ENCODE measurements around the gene SDHD.
"Not testable (repeated sequence)": the region's sequence is repeated elsewhere in the genome, so short reads cannot be mapped to it uniquely, and the experiment has no call there.

SDHD gene

GRCh38 chr11:112073941-112074811 lies 12.5 kb upstream of the SDHD start, which contains the start of the genes NKAPD1 and PIH1D2:
TSS of gene NKAPD1 (plus strand) at chr11:112074299. CDS start at chr11:112075575, 1,276 bp downstream.
TSS of gene PIH1D2 (minus strand) at chr11:112074017. CDS start at chr11:112073174, 843 bp downstream.
- peak; percentile 75 for DNase-seq
- Mint-ChIP-seq H3K27me3 (no peaks in the 10 kb centered on the region), H3K4me3 (peak within 1 kb of the TSS; percentile 96 to 98), H3K27ac (peak within 1 kb of the TSS; percentile 99), H3K9me3 (no peaks in the 10 kb centered on the region), H3K36me3 (peaks cover 15% of the 10 kb centered on the region in 2 donors), H3K4me1 (peaks cover 24% of the 10 kb centered on the region in 2 donors)
- ATAC-seq (replicated peaks) = peak; percentile 91 to 96

DNA sequence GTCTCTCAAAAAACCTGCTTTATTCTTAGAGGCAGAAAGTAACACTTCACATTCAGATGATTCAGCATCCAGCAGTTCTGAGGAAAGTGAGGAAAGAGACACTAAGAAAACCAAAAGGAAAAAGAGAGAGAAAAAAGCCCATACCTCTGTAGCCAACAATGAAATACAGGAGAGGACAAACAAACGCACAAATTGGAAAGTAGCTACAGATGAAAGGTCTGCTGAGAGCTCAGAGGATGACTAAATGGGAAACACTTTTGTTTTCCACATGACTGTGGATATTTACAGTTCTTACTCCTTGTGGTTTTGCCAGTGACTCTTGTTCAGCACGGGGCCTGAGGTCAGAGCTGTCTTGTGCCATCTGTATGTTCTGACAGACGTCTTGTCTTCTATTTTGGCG lies 3.9 kb upstream of the SDHD start:
- no peaks in the 10 kb centered on the region for H3K27me3 Mint-ChIP-seq
- no peaks in the 10 kb centered on the region for H3K9me3 Mint-ChIP-seq
- peaks cover 19 to 36% of the 10 kb centered on the region in 2 donors for H3K4me1 Mint-ChIP-seq
- H3K4me3 Mint-ChIP-seq = no peak overlapping the region
- ATAC-seq (replicated peaks) (no peak), DNase-seq (no peak)
- H3K36me3 Mint-ChIP-seq = peaks cover 36 to 64% of the 10 kb centered on the region in 2 donors
- no peak overlapping the region for H3K27ac Mint-ChIP-seq

- Mint-ChIP-seq H3K27me3 (no peaks in the 10 kb centered on the region), H3K27ac (peak overlapping the region; percentile 99), H3K36me3 (peaks cover 44 to 67% of the 10 kb centered on the region in 2 donors), H3K4me1 (peaks cover 33 to 56% of the 10 kb centered on the region in 2 donors), H3K9me3 (no peaks in the 10 kb centered on the region), H3K4me3 (peak overlapping the region; percentile 93 to 100)
- no peak for DNase-seq
- peak; percentile 58 to 65 for ATAC-seq (replicated peaks)
These were observed 751 bp upstream of the SDHD start for GRCh38 chr11:112085822-112086421.

- Mint-ChIP-seq H3K27ac (peak overlapping the region; percentile 99), H3K36me3 (peaks cover 51 to 74% of the 10 kb centered on the region in 2 donors)
- no peak for ATAC-seq (replicated peaks)
These were observed 539 bp downstream of the SDHD start for GRCh38 chr11:112087212-112087611.

GRCh38 chr11:112095302-112095701 lies 8.6 kb downstream of the SDHD start:
- H3K36me3 Mint-ChIP-seq = peaks cover 39 to 55% of the 10 kb centered on the region in 2 donors
- H3K27ac Mint-ChIP-seq, DNase-seq: not testable (repeated sequence)

More at GRCh38 chr11:112087212-112087611, 539 bp downstream of the SDHD start:
- H3K4me3 Mint-ChIP-seq = peak overlapping the region; percentile 93 to 100
- peaks cover 33 to 54% of the 10 kb centered on the region in 2 donors for H3K4me1 Mint-ChIP-seq
- DNase-seq = no peak
- H3K27me3 Mint-ChIP-seq = no peaks in the 10 kb centered on the region
- no peaks in the 10 kb centered on the region for H3K9me3 Mint-ChIP-seq

GRCh38 chr11:112096194-112096593 lies 9.5 kb downstream of the SDHD start:
- Mint-ChIP-seq H3K27me3 (no peaks in the 10 kb centered on the region), H3K4me3 (no peak overlapping the region), H3K4me1 (peaks cover 4 to 16% of the 10 kb centered on the region in 2 donors), H3K36me3 (peaks cover 33 to 51% of the 10 kb centered on the region in 2 donors), H3K9me3 (no peaks in the 10 kb centered on the region), H3K27ac (no peak overlapping the region)
- DNase-seq (no peak), ATAC-seq (replicated peaks) (no peak)

More at GRCh38 chr11:112095302-112095701, 8.6 kb downstream of the SDHD start:
- not testable (repeated sequence) for H3K4me1 Mint-ChIP-seq; H3K27me3 Mint-ChIP-seq; ATAC-seq (replicated peaks); H3K4me3 Mint-ChIP-seq; H3K9me3 Mint-ChIP-seq

GRCh38 chr11:112097734-112098528 lies 11.3 kb downstream of the SDHD start:
- H3K27me3 Mint-ChIP-seq = no peaks in the 10 kb centered on the region
- ATAC-seq (replicated peaks) (no peak), DNase-seq (no peak)
- H3K36me3 Mint-ChIP-seq = peaks cover 22 to 35% of the 10 kb centered on the region in 2 donors
- peaks cover 4 to 16% of the 10 kb centered on the region in 2 donors for H3K4me1 Mint-ChIP-seq
- H3K27ac Mint-ChIP-seq = no peak overlapping the region
- H3K9me3 Mint-ChIP-seq = no peaks in the 10 kb centered on the region
- H3K4me3 Mint-ChIP-seq = no peak overlapping the region

GRCh38 chr11:112100462-112100861 lies 13.8 kb downstream of the SDHD start:
- Mint-ChIP-seq H3K4me3 (no peak overlapping the region), H3K27ac (peak overlapping the region; percentile 78), H3K9me3 (no peaks in the 10 kb centered on the region), H3K4me1 (peaks cover 10 to 22% of the 10 kb centered on the region in 2 donors), H3K36me3 (peaks cover 20 to 31% of the 10 kb centered on the region in 2 donors), H3K27me3 (no peaks in the 10 kb centered on the region)
- ATAC-seq (replicated peaks) = peak; percentile 61 to 68
- no peak for DNase-seq

GRCh38 chr11:112103446-112103845 lies 16.8 kb downstream of the SDHD start:
- no peaks in the 10 kb centered on the region for H3K27me3 Mint-ChIP-seq
- no peak for DNase-seq
- peaks cover 6 to 10% of the 10 kb centered on the region in 2 donors for H3K36me3 Mint-ChIP-seq
- H3K4me3 Mint-ChIP-seq = no peak overlapping the region
- ATAC-seq (replicated peaks) = peak; percentile 34 to 67
- H3K4me1 Mint-ChIP-seq = peaks cover 10 to 22% of the 10 kb centered on the region in 2 donors
- no peak overlapping the region for H3K27ac Mint-ChIP-seq
- H3K9me3 Mint-ChIP-seq = no peaks in the 10 kb centered on the region

DNA sequence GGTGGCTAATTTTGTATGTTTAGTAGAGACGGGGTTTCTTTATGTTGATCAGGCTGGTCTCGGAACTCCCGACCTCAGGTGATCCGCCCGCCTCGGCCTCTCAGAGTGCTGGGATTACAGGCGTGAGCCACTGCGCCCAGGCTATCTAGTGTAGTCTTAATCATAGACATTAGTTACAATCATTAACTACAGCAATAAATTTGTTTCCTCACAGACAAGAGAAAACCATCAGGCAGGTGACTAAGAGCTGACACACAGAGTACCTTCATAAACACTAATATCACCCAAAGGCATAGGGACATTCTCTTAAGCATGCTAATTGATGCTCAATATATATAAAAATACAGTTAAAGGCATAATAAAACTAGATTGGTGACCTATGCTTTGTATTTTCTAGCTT lies 19.4 kb downstream of the SDHD start:
- H3K36me3 Mint-ChIP-seq = peaks cover 9 to 12% of the 10 kb centered on the region in 2 donors
- H3K4me1 Mint-ChIP-seq = peaks cover 6 to 7% of the 10 kb centered on the region in 2 donors
- no peak overlapping the region for H3K4me3 Mint-ChIP-seq
- H3K9me3 Mint-ChIP-seq = no peaks in the 10 kb centered on the region
- ATAC-seq (replicated peaks) (no peak), DNase-seq (no peak)
- H3K27me3 Mint-ChIP-seq = no peaks in the 10 kb centered on the region
- no peak overlapping the region for H3K27ac Mint-ChIP-seq

DNA sequence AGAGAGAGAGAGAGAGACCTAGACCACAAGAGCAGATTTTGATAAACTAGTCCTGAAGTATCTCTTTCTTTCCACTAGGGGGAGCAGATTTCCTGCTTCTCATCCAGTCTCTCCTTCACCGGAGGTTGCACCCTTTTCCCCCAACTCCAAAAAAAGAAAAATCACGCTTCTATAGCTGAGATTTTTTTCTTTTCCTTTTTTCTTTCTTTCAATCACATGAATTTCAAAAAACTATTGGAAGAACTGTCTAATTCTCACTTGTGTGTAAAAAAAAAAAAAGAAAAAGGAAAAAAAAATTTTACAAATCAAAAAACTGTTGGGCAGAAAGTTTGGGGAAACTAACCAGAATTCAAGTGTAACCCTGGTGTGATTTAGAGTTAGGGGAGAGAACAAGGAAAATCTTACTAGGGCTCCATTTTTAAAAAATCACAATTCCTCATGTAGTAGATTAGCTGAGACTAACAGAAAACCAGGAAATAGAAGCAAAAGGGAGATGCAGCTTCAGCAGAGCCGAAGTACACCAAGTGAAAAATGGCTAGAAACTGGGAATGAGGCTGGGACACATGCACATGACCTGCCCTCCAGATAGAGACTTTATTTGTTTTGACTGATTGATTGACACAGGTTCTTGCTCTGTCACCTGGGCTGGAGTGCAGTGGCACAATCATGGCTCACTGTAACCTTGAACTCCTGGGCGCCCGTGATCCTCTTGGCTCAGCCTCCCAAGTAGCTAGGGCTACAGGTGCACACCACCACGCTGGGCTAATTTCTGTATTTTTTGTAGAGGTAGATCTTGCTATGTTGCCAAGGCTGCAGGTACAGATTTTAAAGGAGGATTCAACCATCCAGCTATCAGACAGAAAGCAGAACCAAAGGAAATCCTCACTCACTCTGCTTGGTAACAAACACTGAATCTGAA lies 27.1 kb downstream of the SDHD start:
- peak in 1 of 2 donors; percentile 56 for ATAC-seq (replicated peaks)
- peaks cover 5 to 14% of the 10 kb centered on the region in 2 donors for H3K36me3 Mint-ChIP-seq

GRCh38 chr11:112114460-112114859 lies 27.8 kb downstream of the SDHD start:
- Mint-ChIP-seq H3K9me3 (no peaks in the 10 kb centered on the region), H3K4me3 (no peak overlapping the region), H3K4me1 (no peaks in the 10 kb centered on the region), H3K36me3 (peaks cover 5 to 11% of the 10 kb centered on the region in 2 donors), H3K27me3 (no peaks in the 10 kb centered on the region), H3K27ac (no peak overlapping the region)
- DNase-seq (no peak), ATAC-seq (replicated peaks) (no peak)

More for the DNA sequence above, 27.1 kb downstream of the SDHD start:
- Mint-ChIP-seq H3K4me3 (no peak overlapping the region), H3K27me3 (no peaks in the 10 kb centered on the region), H3K9me3 (no peaks in the 10 kb centered on the region), H3K4me1 (no peaks in the 10 kb centered on the region), H3K27ac (no peak overlapping the region)
- no peak for DNase-seq

- Mint-ChIP-seq H3K4me1 (peaks cover 3 to 4% of the 10 kb centered on the region in 2 donors), H3K9me3 (no peaks in the 10 kb centered on the region)
These were observed 28.7 kb downstream of the SDHD start for GRCh38 chr11:112115386-112115785.

More at GRCh38 chr11:112115386-112115785, 28.7 kb downstream of the SDHD start:
- DNase-seq (no peak), ATAC-seq (replicated peaks) (no peak)
- no peak overlapping the region for H3K27ac Mint-ChIP-seq
- H3K4me3 Mint-ChIP-seq = no peak overlapping the region
- no peaks in the 10 kb centered on the region for H3K27me3 Mint-ChIP-seq
- H3K36me3 Mint-ChIP-seq = peaks cover 4 to 14% of the 10 kb centered on the region in 2 donors

All from stimulated activated naive B cell treated with anti-CD40 and anti-IgM and Interleukin-4, amounts not matched to agents 10 μg/mL and 1 μg/mL and 100 μg/mL, for 72 hours (primary cell).